HG02642 (cell line): Measurements from ENCODE around the gene GDF2.

Experiments used
- ATAC-seq: cut with Tn5 transposase; IDR thresholded peaks from one replicate; pipeline ENCODE4 v1.9.1; 2021; ENCODE audit warnings: mild to moderate bottlenecking; ENCODE audit not compliant: unreplicated experiment, poor library complexity

The GDF2 gene

GRCh38 chr10:47349941-47350371 lies 27.7 kb downstream of the GDF2 start:
- ATAC-seq = no peak

GRCh38 chr10:47350671-47351640 lies 28.7 kb downstream of the GDF2 start:
- ATAC-seq = no peak

- no peak for ATAC-seq
Observed at GRCh38 chr10:47351899-47352815, 29.9 kb downstream of the GDF2 start.

- ATAC-seq = no peak
Observed at GRCh38 chr10:47353351-47353750, 31.1 kb downstream of the GDF2 start.

- ATAC-seq = no peak
Observed at GRCh38 chr10:47354165-47354564, 31.9 kb downstream of the GDF2 start.

GRCh38 chr10:47354900-47355299 lies 32.6 kb downstream of the GDF2 start:
- no peak for ATAC-seq

GRCh38 chr10:47356708-47357107 lies 34.5 kb downstream of the GDF2 start:
- ATAC-seq = no peak

- no peak for ATAC-seq
Observed at GRCh38 chr10:47357131-47357582, 34.9 kb downstream of the GDF2 start.

GRCh38 chr10:47357911-47358310 lies 35.7 kb downstream of the GDF2 start:
- ATAC-seq = no peak

- no peak for ATAC-seq
Observed at GRCh38 chr10:47358457-47358856, 36.2 kb downstream of the GDF2 start.

- ATAC-seq = no peak
Observed at GRCh38 chr10:47359101-47359500, 36.8 kb downstream of the GDF2 start.

GRCh38 chr10:47359626-47360418 lies 37.6 kb downstream of the GDF2 start:
- no peak for ATAC-seq

- no peak for ATAC-seq
Observed at GRCh38 chr10:47360419-47361040, 38.3 kb downstream of the GDF2 start.

GRCh38 chr10:47361293-47361692 lies 39.0 kb downstream of the GDF2 start:
- no peak for ATAC-seq

GRCh38 chr10:47362199-47362598 lies 39.9 kb downstream of the GDF2 start:
- ATAC-seq = no peak

GRCh38 chr10:47363781-47364180 lies 41.5 kb downstream of the GDF2 start:
- no peak for ATAC-seq

- no peak for ATAC-seq
Observed at GRCh38 chr10:47364366-47364765, 42.1 kb downstream of the GDF2 start.

- ATAC-seq = no peak
Observed at GRCh38 chr10:47364911-47365310, 42.7 kb downstream of the GDF2 start.

GRCh38 chr10:47365431-47366180 lies 43.4 kb downstream of the GDF2 start:
- ATAC-seq = no peak
